GM21515 (cell line): Measurements from ENCODE around the gene VSX2.

ENCODE experiments used
- ATAC-seq: cut with Tn5 transposase; IDR thresholded peaks from one replicate; pipeline ENCODE4 v1.9.1; 2021; ENCODE audit not compliant: unreplicated experiment

Gene VSX2

GRCh38 chr14:74297986-74298385, 58.7 kb downstream of the VSX2 start:
- no peak for ATAC-seq

GRCh38 chr14:74299061-74299545, 59.9 kb downstream of the VSX2 start:
- no peak for ATAC-seq

- ATAC-seq = no peak
These were observed 62.4 kb downstream of the VSX2 start for GRCh38 chr14:74301594-74302151.

GRCh38 chr14:74302152-74302628, 62.9 kb downstream of the VSX2 start:
- ATAC-seq = peak; percentile 43

- peak; percentile 96 for ATAC-seq
These were observed 63.7 kb downstream of the VSX2 start, which contains the start of gene ABCD4 for GRCh38 chr14:74302634-74303569. Gene ABCD4 (minus strand): TSS chr14:74302934. CDS start chr14:74302912, 22 bp downstream.

- ATAC-seq = no peak
These were observed 69.4 kb downstream of the VSX2 start for GRCh38 chr14:74308695-74309094.

- ATAC-seq = no peak
These were observed 70.1 kb downstream of the VSX2 start for GRCh38 chr14:74309125-74310022.

- no peak for ATAC-seq
These were observed 72.9 kb downstream of the VSX2 start for GRCh38 chr14:74312161-74312560.
